ENCODE measurements around the gene LGALS7.
A peak's percentile ranks its signal among the peaks of the same experiment; 100 is the strongest.
"Not testable (repeated sequence)": the region's sequence is repeated elsewhere in the genome, so short reads cannot be mapped to it uniquely, and the experiment has no call there.

Gene LGALS7

DNA sequence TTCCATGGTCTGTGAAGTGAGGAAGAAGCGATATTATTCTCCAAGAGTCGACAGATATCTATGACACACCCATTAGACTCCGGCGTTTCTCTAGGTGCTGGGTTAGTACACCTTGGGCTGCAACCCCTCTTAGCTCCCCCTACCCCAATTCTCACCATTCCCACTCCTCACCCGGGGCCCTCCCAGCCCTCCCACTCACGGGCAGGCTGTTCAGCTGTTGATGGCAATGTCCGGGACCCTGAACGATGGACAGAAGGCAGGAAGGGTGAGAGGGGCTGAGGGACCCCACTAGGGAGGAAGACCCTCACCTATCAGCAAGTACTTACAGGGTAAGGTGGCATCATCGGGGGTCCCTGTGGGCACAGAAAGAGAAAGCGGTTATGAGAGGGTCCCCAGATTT, 30.2 kb upstream of the LGALS7 start:
- H3K36me3 ChIP-seq (ENCODE audit: low read depth): no peaks in the 10 kb centered on the region
- no peak overlapping the region for H3K4me3 ChIP-seq (ENCODE audit: severe bottlenecking)
- ATAC-seq (ENCODE audit: low read depth) (no peak), DNase-seq (ENCODE audit: low spot score) (no peak)
- TF ChIP-seq CTCF (IDR thresholded peaks at IDR 0.05; ENCODE audit: poor library complexity, severe bottlenecking): no peak
- no peaks in the 10 kb centered on the region for H3K9me3 ChIP-seq (ENCODE audit: severe bottlenecking)
- no peak overlapping the region for H3K27ac ChIP-seq (ENCODE audit: poor library complexity, severe bottlenecking)
- no peaks in the 10 kb centered on the region for H3K27me3 ChIP-seq (ENCODE audit: insufficient read depth, poor library complexity, severe bottlenecking)
- peaks cover 22% of the 10 kb centered on the region for H3K4me1 ChIP-seq (ENCODE audit: insufficient read depth, poor library complexity, severe bottlenecking)

DNA sequence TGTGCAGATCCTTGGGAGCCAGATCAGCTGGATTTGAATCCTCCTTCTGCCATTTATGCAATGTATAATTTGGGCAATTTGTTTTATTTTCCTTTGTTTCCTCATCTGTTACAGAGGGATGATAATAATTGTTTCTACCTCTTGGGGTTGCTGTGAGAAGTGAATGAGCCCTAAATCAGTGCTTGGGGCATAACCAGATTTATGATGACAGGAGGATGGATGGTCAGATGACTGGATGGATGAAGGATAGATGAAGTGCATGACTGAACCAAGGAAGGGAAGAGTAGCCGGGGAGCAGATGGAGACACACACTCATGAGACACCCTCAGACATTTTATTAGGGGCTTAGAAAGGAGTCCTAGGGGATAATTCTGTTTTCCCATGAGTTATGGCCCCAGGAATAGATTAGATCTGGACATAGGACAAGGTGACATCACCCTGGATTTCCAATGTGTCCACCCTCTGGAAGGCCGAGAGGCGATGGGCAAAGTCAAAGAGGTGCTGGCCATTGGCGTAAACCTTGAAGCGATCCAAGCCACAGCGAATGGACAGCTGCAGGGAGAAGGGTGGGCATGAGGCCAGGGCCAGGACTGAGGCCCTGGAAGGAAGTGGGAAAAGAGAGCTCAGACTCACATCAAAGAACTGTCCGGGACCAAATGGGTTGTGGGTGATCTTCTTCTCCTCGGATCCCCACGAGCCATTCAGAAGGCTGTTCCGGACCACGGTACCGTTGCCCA, 28.2 kb upstream of the LGALS7 start:
- no peak for ATAC-seq (ENCODE audit: low read depth)
- peaks cover 17% of the 10 kb centered on the region for H3K4me1 ChIP-seq (ENCODE audit: insufficient read depth, poor library complexity, severe bottlenecking)
- H3K27me3 ChIP-seq (ENCODE audit: insufficient read depth, poor library complexity, severe bottlenecking): no peaks in the 10 kb centered on the region
- TF ChIP-seq CTCF (IDR thresholded peaks at IDR 0.05; ENCODE audit: poor library complexity, severe bottlenecking): no peak
- H3K36me3 ChIP-seq (ENCODE audit: low read depth): no peaks in the 10 kb centered on the region
- H3K27ac ChIP-seq (ENCODE audit: poor library complexity, severe bottlenecking): no peak overlapping the region
- no peak overlapping the region for H3K4me3 ChIP-seq (ENCODE audit: severe bottlenecking)
- H3K9me3 ChIP-seq (ENCODE audit: severe bottlenecking): no peaks in the 10 kb centered on the region
- no peak for DNase-seq (ENCODE audit: low spot score)

DNA sequence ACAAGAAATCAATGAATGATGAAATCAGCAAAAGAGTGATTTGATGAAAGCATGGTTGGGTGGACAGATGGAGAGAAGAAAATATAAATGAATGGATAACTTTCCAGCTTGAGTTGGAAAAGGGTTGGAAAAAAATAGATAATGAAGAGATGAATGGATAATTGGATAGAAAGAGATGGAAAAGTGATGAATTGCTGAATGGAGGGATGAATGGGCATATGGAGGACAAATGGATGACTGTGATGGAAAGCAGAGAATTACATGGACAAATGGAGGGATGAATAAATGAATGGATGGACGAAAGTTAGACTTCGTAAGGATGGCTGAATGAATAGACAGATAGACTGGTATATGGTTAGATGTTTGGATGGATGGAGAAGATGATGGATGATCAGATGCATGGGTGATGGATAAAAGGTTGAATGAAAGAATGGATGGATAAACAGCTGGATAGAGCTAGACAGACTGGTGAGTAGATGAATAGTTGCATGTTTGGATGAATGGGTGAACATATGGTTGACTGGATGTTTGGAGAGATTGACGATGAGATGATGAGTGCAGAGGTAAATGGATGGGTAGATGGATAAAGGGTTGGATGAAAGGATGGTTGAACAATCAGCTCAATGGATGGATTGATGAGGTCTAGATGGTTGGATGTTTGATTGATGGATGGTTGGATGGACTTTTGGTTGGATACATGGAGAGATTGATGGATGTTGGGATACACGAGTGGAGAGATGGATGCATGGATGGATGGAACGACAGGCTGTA, 27.4 kb upstream of the LGALS7 start:
- Histone ChIP-seq H3K9me3 (ENCODE audit: severe bottlenecking) (no peaks in the 10 kb centered on the region), H3K27ac (ENCODE audit: poor library complexity, severe bottlenecking) (peak overlapping the region; percentile 53), H3K27me3 (ENCODE audit: insufficient read depth, poor library complexity, severe bottlenecking) (no peaks in the 10 kb centered on the region), H3K4me1 (ENCODE audit: insufficient read depth, poor library complexity, severe bottlenecking) (peaks cover 17% of the 10 kb centered on the region), H3K4me3 (ENCODE audit: severe bottlenecking) (no peak overlapping the region), H3K36me3 (ENCODE audit: low read depth) (no peaks in the 10 kb centered on the region)
- DNase-seq (ENCODE audit: low spot score) (no peak), ATAC-seq (ENCODE audit: low read depth) (no peak)
- TF ChIP-seq CTCF (IDR thresholded peaks at IDR 0.05; ENCODE audit: poor library complexity, severe bottlenecking): no peak

- Histone ChIP-seq H3K27me3 (ENCODE audit: insufficient read depth, poor library complexity, severe bottlenecking) (no peaks in the 10 kb centered on the region), H3K9me3 (ENCODE audit: severe bottlenecking) (no peaks in the 10 kb centered on the region), H3K36me3 (ENCODE audit: low read depth) (no peaks in the 10 kb centered on the region), H3K4me3 (ENCODE audit: severe bottlenecking) (no peak overlapping the region), H3K27ac (ENCODE audit: poor library complexity, severe bottlenecking) (peak overlapping the region; percentile 53), H3K4me1 (ENCODE audit: insufficient read depth, poor library complexity, severe bottlenecking) (peaks cover 13% of the 10 kb centered on the region)
- TF ChIP-seq CTCF (IDR thresholded peaks at IDR 0.05; ENCODE audit: poor library complexity, severe bottlenecking): no peak
- ATAC-seq (ENCODE audit: low read depth) (peak; percentile 30; the same call in 2 of the 3 replicates), DNase-seq (ENCODE audit: low spot score) (no peak)
Measured at GRCh38 chr19:38799104-38799503, 25.8 kb upstream of the LGALS7 start.

DNA sequence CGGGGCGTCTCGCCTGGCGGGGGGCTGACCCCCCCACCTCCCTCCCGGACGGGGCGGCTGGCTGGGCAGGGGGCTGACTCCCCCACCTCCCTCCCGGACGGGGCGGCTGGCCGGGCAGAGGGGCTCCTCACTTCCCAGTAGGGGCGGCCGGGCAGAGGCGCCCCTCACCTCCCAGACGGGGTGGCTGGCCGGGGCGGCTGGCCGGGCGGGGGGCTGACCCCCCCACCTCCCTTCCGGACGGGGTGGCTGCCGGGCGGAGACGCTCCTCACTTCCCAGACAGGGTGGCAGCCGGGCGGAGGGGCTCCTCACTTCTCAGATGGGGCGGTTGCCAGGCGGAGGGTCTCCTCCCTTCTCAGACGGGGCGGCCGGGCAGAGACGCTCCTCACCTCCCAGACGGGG, 24.5 kb upstream of the LGALS7 start:
- H3K4me1 ChIP-seq (ENCODE audit: insufficient read depth, poor library complexity, severe bottlenecking): peaks cover 22% of the 10 kb centered on the region
- not testable (repeated sequence) for H3K27me3 ChIP-seq (ENCODE audit: insufficient read depth, poor library complexity, severe bottlenecking); H3K9me3 ChIP-seq (ENCODE audit: severe bottlenecking); ATAC-seq (ENCODE audit: low read depth); DNase-seq (ENCODE audit: low spot score); H3K36me3 ChIP-seq (ENCODE audit: low read depth); H3K4me3 ChIP-seq (ENCODE audit: severe bottlenecking); H3K27ac ChIP-seq (ENCODE audit: poor library complexity, severe bottlenecking)

Data from RWPE2 (cell line).